WTC11 (cell line): ENCODE results near the gene GPR82.

ENCODE experiments used
- CTCF ChIP-seq: fragments of 200-600 bp; IDR thresholded peaks from 2 replicates; pipeline ENCODE4 v1.8.0; 2022; ENCODE audit warnings: antibody characterized with exemption
- USF1 ChIP-seq: sonication (generic); formaldehyde crosslinking; IDR thresholded peaks from 2 replicates; pipeline ENCODE4 v1.8.0; 2022; ENCODE audit warnings: mild to moderate bottlenecking, missing genetic modification reagents

GRCh38 chrX:41688835-41689234 lies 35.1 kb upstream of the GPR82 start, which contains the start of gene GPR34:
- TF ChIP-seq CTCF: no peak
- TF ChIP-seq USF1 (CRISPR knock-in tag): no peak
